Measurements from ENCODE around the gene CPA1. TPM values are rescaled to one million over a fixed set of nuclear protein-coding genes. Genes with fewer than 3 reads are reported as not detected.

The CPA1 gene
- total and polyA plus RNA-seq, 2 donors from 2014 or later: 0.50 to 1.1 TPM

GRCh38 chr7:130400120-130400572 is 19.9 kb downstream of the CPA1 start:
- peaks cover 2 to 4% (median 3%) of the 10 kb centered on the region in 3 donors for H3K4me1 ChIP-seq (ENCODE audit: control insufficient read depth in 2 of 3, insufficient read depth in 2 of 3, low read depth in 1 of 3, low read length in 3 of 3)
- no peak for FAIRE-seq
- no peak overlapping the region for H3K4me3 ChIP-seq (ENCODE audit: low read length in 3 of 3)
- peaks cover 0 to 4% (median 0%) of the 10 kb centered on the region in 3 donors for H3K36me3 ChIP-seq (ENCODE audit: control insufficient read depth in 2 of 3, insufficient read depth in 3 of 3, low read length in 3 of 3)
- TF ChIP-seq, protein P1, sequence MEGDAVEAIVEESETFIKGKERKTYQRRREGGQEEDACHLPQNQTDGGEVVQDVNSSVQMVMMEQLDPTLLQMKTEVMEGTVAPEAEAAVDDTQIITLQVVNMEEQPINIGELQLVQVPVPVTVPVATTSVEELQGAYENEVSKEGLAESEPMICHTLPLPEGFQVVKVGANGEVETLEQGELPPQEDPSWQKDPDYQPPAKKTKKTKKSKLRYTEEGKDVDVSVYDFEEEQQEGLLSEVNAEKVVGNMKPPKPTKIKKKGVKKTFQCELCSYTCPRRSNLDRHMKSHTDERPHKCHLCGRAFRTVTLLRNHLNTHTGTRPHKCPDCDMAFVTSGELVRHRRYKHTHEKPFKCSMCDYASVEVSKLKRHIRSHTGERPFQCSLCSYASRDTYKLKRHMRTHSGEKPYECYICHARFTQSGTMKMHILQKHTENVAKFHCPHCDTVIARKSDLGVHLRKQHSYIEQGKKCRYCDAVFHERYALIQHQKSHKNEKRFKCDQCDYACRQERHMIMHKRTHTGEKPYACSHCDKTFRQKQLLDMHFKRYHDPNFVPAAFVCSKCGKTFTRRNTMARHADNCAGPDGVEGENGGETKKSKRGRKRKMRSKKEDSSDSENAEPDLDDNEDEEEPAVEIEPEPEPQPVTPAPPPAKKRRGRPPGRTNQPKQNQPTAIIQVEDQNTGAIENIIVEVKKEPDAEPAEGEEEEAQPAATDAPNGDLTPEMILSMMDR (IDR thresholded peaks at IDR 0.05; ENCODE audit: borderline replicate concordance, extremely low read depth, insufficient read depth): no peak
- DNase-seq: no peak
- no peak overlapping the region for H3K9ac ChIP-seq (ENCODE audit: low read length in 3 of 3)
- intact Hi-C loops (cut with DNase I): no loop called here
- H3K27ac ChIP-seq (ENCODE audit: low read depth in 2 of 2, low read length in 2 of 2): no peak overlapping the region
- H3K9me3 ChIP-seq (ENCODE audit: control insufficient read depth in 2 of 3, insufficient read depth in 1 of 3, low read length in 3 of 3): no peaks in the 10 kb centered on the region
- no peaks in the 10 kb centered on the region for H3K27me3 ChIP-seq (ENCODE audit: control insufficient read depth, insufficient read depth, low read length)

- Histone ChIP-seq H3K27me3 (ENCODE audit: control insufficient read depth, insufficient read depth, low read length) (no peaks in the 10 kb centered on the region), H3K9ac (ENCODE audit: low read length in 3 of 3) (no peak overlapping the region), H3K4me3 (ENCODE audit: low read length in 3 of 3) (no peak overlapping the region), H3K4me1 (ENCODE audit: control insufficient read depth in 2 of 3, insufficient read depth in 2 of 3, low read depth in 1 of 3, low read length in 3 of 3) (peaks cover under 1 to 4% (median 3%) of the 10 kb centered on the region in 3 donors), H3K27ac (ENCODE audit: low read depth in 2 of 2, low read length in 2 of 2) (no peak overlapping the region), H3K36me3 (ENCODE audit: control insufficient read depth in 2 of 3, insufficient read depth in 3 of 3, low read length in 3 of 3) (peaks cover 0 to 4% (median 0%) of the 10 kb centered on the region in 3 donors), H3K9me3 (ENCODE audit: control insufficient read depth in 2 of 3, insufficient read depth in 1 of 3, low read length in 3 of 3) (no peaks in the 10 kb centered on the region)
- FAIRE-seq (no peak), DNase-seq (no peak)
- TF ChIP-seq, protein P1 (IDR thresholded peaks at IDR 0.05; ENCODE audit: borderline replicate concordance, extremely low read depth, insufficient read depth): no peak
- intact Hi-C loops (cut with DNase I): no loop called here
Observed at GRCh38 chr7:130401101-130401500, 20.8 kb downstream of the CPA1 start.

DNA sequence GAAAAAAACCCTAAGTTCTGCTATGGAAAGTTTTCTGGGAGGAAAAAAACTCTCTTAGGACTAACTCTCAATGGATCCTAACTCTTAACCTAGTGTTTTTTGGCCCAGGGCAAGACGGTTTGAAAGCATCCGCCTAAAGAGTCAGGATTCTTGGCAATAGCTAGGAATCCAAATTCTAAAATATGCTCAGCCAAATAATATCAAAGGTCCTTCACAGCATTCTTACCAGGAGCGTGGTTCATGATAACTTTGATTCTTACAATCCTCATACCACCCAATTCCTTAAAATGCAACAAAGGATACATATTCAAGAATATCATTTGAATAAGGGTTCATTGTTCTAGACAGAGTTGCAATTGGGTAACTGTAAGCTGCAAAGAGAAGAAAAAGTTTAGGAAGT is 21.3 kb downstream of the CPA1 start:
- DNase-seq: no peak
- Histone ChIP-seq H3K27me3 (ENCODE audit: control insufficient read depth, insufficient read depth, low read length) (no peaks in the 10 kb centered on the region), H3K4me1 (ENCODE audit: control insufficient read depth in 2 of 3, insufficient read depth in 2 of 3, low read depth in 1 of 3, low read length in 3 of 3) (peaks cover 0 to 4% (median 3%) of the 10 kb centered on the region in 3 donors), H3K9ac (ENCODE audit: low read length in 3 of 3) (no peak overlapping the region), H3K27ac (ENCODE audit: low read depth in 2 of 2, low read length in 2 of 2) (no peak overlapping the region), H3K36me3 (ENCODE audit: control insufficient read depth in 2 of 3, insufficient read depth in 3 of 3, low read length in 3 of 3) (peaks cover 0 to 4% (median 0%) of the 10 kb centered on the region in 3 donors), H3K4me3 (ENCODE audit: low read length in 3 of 3) (no peak overlapping the region), H3K9me3 (ENCODE audit: control insufficient read depth in 2 of 3, insufficient read depth in 1 of 3, low read length in 3 of 3) (no peaks in the 10 kb centered on the region)
- intact Hi-C loops (cut with DNase I): no loop called here
- no peak for FAIRE-seq
- TF ChIP-seq, protein P1 (IDR thresholded peaks at IDR 0.05; ENCODE audit: borderline replicate concordance, extremely low read depth, insufficient read depth): no peak

DNA sequence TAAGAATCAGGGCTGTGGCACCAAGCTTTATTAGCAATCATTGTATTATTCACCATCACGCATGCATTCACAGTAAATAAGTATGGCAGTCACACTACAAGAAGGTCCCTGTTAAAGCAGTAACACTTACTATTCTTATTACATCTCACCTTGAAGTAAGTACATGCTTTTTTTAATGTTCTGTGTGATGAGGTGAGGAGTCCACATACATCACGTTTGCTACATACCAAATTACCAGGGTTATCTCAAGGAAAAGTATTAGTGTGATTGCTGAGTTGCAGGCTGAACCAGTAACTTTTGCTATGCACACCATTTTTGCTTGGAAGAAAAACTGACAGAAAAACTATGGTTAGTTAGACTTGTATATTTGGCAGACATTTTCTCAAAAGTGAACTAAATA is 24.7 kb downstream of the CPA1 start:
- DNase-seq (no peak), FAIRE-seq (no peak)
- TF ChIP-seq, protein P1 (IDR thresholded peaks at IDR 0.05; ENCODE audit: borderline replicate concordance, extremely low read depth, insufficient read depth): no peak
- no peak overlapping the region for H3K9ac ChIP-seq (ENCODE audit: low read length in 3 of 3)
- no peak overlapping the region for H3K4me3 ChIP-seq (ENCODE audit: low read length in 3 of 3)
- H3K9me3 ChIP-seq (ENCODE audit: control insufficient read depth in 2 of 3, insufficient read depth in 1 of 3, low read length in 3 of 3): no peaks in the 10 kb centered on the region
- H3K27ac ChIP-seq (ENCODE audit: low read depth in 2 of 2, low read length in 2 of 2): no peak overlapping the region
- peaks cover 0 to 4% (median 0%) of the 10 kb centered on the region in 3 donors for H3K36me3 ChIP-seq (ENCODE audit: control insufficient read depth in 2 of 3, insufficient read depth in 3 of 3, low read length in 3 of 3)
- intact Hi-C loops (cut with DNase I): no loop called here
- H3K4me1 ChIP-seq (ENCODE audit: control insufficient read depth in 2 of 3, insufficient read depth in 2 of 3, low read depth in 1 of 3, low read length in 3 of 3): no peaks in the 10 kb centered on the region
- H3K27me3 ChIP-seq (ENCODE audit: control insufficient read depth, insufficient read depth, low read length): no peaks in the 10 kb centered on the region

Data from kidney (tissue), 14 donors.